AG09319 (cell line): ENCODE results near the gene TEK.

Experiments
- DNase-seq: peaks from one replicate; pipeline ENCODE4 v3.0.0-alpha.2; 2010; ENCODE audit warnings: low read depth; ENCODE audit errors: extremely low read depth
- TF ChIP-seq, protein P1 (sequence below): IDR thresholded peaks from 2 replicates; pipeline ENCODE4 v1.5.1; 2011; ENCODE audit warnings: low read depth, mild to moderate bottlenecking, inconsistent platforms, low read length, moderate library complexity

TEK gene

DNA sequence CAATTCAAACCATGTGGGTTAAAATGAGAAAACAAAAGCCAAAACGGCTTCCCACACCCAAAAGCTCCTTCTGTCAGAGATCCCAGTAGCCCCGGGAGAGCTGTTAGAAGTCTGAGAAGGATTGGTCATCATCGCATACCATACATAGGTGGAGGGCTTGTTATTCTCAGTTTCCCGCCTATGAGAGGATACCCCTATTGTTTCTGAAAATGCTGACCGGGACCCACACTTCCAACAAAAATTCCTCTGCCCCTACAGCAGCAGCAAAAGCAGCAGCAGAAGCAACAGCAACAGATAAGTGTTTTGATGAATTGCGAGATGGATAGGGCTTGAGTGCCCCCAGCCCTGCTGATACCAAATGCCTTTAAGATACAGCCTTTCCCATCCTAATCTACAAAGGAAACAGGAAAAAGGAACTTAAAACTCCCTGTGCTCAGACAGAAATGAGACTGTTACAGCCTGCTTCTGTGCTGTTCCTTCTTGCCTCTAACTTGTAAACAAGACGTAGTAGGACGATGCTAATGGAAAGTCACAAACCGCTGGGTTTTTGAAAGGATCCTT lies at the start of gene TEK:
Gene TEK (plus strand): TSS at position 245 of the 561 bp plus-strand sequence. CDS start 366 bp downstream, outside the sequence.
- TF ChIP-seq, protein P1, sequence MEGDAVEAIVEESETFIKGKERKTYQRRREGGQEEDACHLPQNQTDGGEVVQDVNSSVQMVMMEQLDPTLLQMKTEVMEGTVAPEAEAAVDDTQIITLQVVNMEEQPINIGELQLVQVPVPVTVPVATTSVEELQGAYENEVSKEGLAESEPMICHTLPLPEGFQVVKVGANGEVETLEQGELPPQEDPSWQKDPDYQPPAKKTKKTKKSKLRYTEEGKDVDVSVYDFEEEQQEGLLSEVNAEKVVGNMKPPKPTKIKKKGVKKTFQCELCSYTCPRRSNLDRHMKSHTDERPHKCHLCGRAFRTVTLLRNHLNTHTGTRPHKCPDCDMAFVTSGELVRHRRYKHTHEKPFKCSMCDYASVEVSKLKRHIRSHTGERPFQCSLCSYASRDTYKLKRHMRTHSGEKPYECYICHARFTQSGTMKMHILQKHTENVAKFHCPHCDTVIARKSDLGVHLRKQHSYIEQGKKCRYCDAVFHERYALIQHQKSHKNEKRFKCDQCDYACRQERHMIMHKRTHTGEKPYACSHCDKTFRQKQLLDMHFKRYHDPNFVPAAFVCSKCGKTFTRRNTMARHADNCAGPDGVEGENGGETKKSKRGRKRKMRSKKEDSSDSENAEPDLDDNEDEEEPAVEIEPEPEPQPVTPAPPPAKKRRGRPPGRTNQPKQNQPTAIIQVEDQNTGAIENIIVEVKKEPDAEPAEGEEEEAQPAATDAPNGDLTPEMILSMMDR, result no peak
- no peak for DNase-seq

DNA sequence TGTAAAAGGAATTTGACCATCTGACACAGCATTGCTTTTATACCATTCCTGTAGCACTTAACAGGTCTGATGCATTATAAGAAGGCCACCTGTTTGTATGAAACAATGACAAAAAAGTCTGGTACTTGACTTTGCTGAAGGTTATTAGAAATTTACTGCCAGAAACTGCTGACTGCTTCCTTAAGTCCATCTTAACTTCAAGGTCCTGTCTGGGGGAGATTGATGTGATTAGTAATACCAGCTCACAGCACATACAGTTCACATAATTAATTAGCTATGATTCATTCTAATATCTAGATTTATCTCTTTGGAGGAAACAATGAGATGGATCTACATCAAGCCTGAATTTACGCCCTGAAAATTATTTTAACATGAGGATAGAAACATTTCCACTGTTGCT lies 49.6 kb upstream of the TEK start:
- no peak for DNase-seq
- TF ChIP-seq, protein P1, result no peak

DNA sequence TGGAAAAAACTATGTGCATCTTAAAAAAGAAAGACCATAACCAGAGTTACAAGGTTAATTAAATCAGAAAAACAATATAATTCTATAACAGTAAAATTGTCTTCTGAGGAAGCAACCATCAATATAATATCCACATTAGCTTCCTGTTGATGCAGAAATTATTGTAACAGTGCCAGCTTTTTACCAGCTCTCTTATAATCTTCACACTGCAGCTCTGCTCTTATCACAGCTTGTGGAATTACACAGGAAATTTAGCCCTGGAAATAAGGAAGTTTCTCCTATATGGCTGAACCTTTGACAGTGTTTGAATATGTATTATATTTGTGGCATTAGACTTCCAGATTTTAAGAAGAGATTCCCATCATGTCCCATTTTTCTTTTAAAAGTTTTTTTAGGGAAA lies 49.1 kb upstream of the TEK start:
- no peak for DNase-seq

DNA sequence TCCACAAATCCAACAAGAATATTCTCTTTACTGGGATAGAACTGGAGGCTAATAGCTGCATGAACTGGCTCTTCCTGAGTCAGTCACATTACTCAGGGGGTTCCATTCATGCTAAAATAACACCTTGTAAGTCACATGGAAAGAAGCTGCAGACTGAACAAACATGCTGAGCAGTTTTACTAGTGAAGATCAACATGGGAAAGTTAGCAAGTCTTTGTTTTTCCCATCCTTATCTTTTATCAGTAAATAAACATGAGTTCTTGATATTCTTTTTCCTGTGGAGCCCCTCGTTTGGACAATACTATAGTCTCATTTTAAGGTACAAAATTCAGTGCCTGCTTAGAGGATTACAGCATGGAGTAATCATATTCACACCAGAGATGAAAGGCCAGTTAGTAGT lies 43.7 kb upstream of the TEK start:
- TF ChIP-seq, protein P1, result no peak
- no peak for DNase-seq

More for the DNA sequence above, 49.1 kb upstream of the TEK start:
- TF ChIP-seq, protein P1, result no peak

DNA sequence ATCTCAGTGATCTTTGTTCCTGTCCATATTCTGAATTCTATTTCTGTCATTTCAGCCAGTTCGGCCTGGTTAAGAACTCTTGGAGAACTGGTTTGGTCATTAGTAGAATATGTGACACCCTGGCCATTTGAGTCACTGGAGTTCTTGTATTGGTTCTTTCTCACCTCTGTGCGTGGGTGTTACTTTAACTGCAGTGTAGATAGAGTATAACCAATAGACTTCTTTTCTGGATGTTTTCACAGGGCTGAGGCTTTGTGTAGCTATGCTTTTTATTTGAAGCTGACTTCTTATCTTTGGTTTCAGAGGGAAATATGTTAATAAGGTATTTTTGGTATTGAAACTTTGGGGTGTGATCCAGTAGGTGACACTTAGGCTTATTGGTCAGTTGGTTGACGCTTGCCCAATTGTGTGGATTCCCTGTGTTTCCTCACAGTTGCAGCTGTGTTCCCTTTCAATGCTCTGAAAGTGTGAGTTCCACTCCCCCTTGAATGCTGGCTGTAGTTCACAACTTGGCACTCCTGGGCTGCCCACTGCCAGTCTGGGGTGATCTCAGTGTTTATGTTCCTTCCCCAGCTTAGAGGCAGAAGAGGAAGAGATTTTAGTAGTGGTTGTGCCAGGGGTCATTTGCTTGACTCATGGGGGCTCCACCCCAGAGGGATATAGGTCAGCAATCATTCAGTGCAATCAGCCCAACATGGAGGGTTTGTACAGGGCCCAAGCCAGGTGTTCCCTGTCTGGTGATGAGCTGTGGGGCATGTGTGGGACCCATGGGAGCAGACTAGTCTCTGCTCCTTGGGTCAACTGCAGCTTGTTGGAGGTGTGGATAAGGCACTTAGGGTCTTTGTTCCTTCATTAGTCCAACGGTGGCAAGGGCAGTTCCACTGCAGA lies 34.9 kb upstream of the TEK start:
- no peak for DNase-seq
- TF ChIP-seq, protein P1, result no peak

DNA sequence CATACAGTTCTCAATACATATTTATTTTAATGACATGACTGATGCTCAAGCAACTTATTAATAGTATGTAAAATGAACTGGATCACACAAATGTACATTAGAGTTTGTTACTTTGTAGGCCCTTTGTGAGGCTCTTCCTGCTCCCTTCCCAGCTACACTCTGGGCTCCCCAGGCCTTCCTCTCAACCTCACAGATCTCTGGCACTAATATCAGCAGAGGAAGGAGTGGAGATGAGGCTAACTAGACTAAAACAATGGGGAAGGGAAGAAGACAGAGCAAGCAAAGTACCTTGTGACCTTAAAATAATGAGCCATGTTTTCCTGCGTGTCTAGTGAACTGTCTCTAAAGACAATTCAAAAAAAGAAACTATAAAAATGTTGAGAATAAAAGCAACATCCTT lies 30.3 kb upstream of the TEK start:
- TF ChIP-seq, protein P1, result no peak
- DNase-seq, result no peak

DNA sequence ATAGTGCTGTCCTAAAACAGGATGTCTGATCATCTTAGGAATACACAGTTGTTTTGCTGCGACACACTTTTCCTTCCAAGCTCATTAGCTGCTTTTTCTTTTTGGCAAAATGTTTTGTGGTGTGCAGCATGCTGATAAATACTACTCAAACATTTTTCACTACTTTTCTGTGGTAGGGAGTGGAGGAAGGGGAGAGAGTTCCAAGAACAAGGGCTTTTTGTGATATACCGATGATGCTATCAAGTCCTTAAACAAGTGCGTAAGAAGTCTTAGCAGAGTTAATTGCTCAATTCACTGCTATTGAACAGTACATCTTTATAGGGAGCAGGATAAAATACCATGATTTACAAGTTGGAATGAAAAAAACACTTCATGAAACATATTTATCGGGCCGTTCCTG lies 23.6 kb upstream of the TEK start:
- DNase-seq, result no peak
- TF ChIP-seq, protein P1, result no peak
